Liver (tissue), 9 donors: ENCODE data around the gene KCNIP1. TPM values are rescaled to one million over a fixed set of nuclear protein-coding genes. Genes with fewer than 3 reads are reported as not detected.

Experiments used
- DNase-seq: peaks from one replicate; pipeline ENCODE4 v3.0.0-alpha.2; 2017; ENCODE audit warnings: low spot score
- H3K27ac ChIP-seq, 2 donors: one replicate each; pipeline ENCODE4 v1.7.0; 2013; ENCODE audit warnings: inconsistent platforms in 2 of 2, low read length in 2 of 2, control low read depth in 1 of 2, low read depth in 1 of 2, mild to moderate bottlenecking in 1 of 2
- H3K27me3 ChIP-seq, 4 donors: one replicate each; pipeline versions ENCODE4 v1.6.1 to v1.7.0; 2013; ENCODE audit warnings: low read length in 3 of 4, inconsistent platforms in 1 of 4, mild to moderate bottlenecking in 1 of 4, moderate library complexity in 1 of 4; ENCODE audit not compliant: control insufficient read depth in 4 of 4, insufficient read depth in 4 of 4
- H3K36me3 ChIP-seq, 4 donors: one replicate each; pipeline versions ENCODE4 v1.6.1 to v1.7.0; 2013; ENCODE audit warnings: low read length in 3 of 4, mild to moderate bottlenecking in 3 of 4, low read depth in 1 of 4, moderate library complexity in 1 of 4; ENCODE audit not compliant: control insufficient read depth in 4 of 4, insufficient read depth in 3 of 4
- H3K4me1 ChIP-seq, 4 donors: one replicate each; pipeline versions ENCODE4 v1.6.1 to v1.7.0; 2013; ENCODE audit warnings: low read length in 3 of 4, mild to moderate bottlenecking in 3 of 4, moderate library complexity in 1 of 4; ENCODE audit not compliant: control insufficient read depth in 4 of 4, insufficient read depth in 4 of 4
- H3K4me3 ChIP-seq, 3 donors: one replicate each; pipeline versions ENCODE4 v1.6.1 to v1.7.0; 2013; ENCODE audit warnings: low read length in 3 of 3, control low read depth in 1 of 3, low read depth in 1 of 3, mild to moderate bottlenecking in 1 of 3
- H3K9ac ChIP-seq, 2 donors: one replicate each; pipeline ENCODE4 v1.7.0; 2013; ENCODE audit warnings: low read length in 2 of 2, mild to moderate bottlenecking in 2 of 2, moderate library complexity in 2 of 2, control low read depth in 1 of 2, low read depth in 1 of 2
- H3K9me3 ChIP-seq, 4 donors: one replicate each; pipeline versions ENCODE4 v1.6.1 to v1.7.0; 2013; ENCODE audit warnings: low read length in 3 of 4; ENCODE audit not compliant: control insufficient read depth in 4 of 4
- ATF3 ChIP-seq: IDR thresholded peaks from 2 replicates; pipeline ENCODE4 v1.6.1; 2016; ENCODE audit warnings: antibody characterized with exemption
- EGR1 ChIP-seq, 2 donors: IDR thresholded peaks; 2 replicates each; pipeline ENCODE4 v1.6.1; 2016 to 2018; ENCODE audit warnings: antibody characterized with exemption in 2 of 2, low read depth in 2 of 2
- FOXA1 ChIP-seq: IDR thresholded peaks from 2 replicates; pipeline ENCODE4 v1.6.1; 2016; ENCODE audit warnings: antibody characterized with exemption
- FOXA2 ChIP-seq: IDR thresholded peaks from 2 replicates; pipeline ENCODE4 v1.6.1; 2016; ENCODE audit warnings: antibody characterized with exemption
- GABPA ChIP-seq, 2 donors: IDR thresholded peaks in 1 of 2; conservative IDR thresholded peaks in 1 of 2; 2 replicates each; pipeline ENCODE4 v1.6.1; 2016; ENCODE audit warnings: antibody characterized with exemption in 2 of 2, mild to moderate bottlenecking in 1 of 2, moderate library complexity in 1 of 2
- HNF4A ChIP-seq, 2 donors: conservative IDR thresholded peaks; 2 replicates each; pipeline ENCODE4 v1.6.1; 2016; ENCODE audit warnings: antibody characterized with exemption in 2 of 2, mild to moderate bottlenecking in 2 of 2
- HNF4G ChIP-seq: IDR thresholded peaks from 2 replicates; pipeline ENCODE4 v1.6.1; 2016; ENCODE audit warnings: antibody characterized with exemption
- JUND ChIP-seq, 2 donors: IDR thresholded peaks; 2 replicates each; pipeline ENCODE4 v1.6.1; 2016; ENCODE audit warnings: antibody characterized with exemption in 2 of 2
- MAX ChIP-seq: IDR thresholded peaks from 2 replicates; pipeline ENCODE4 v1.6.1; 2016; ENCODE audit warnings: antibody characterized with exemption
- NR2F2 ChIP-seq: IDR thresholded peaks from 2 replicates; pipeline ENCODE4 v1.6.1; 2016; ENCODE audit warnings: antibody characterized with exemption
- RAD21 ChIP-seq, 2 donors: IDR thresholded peaks; 2 replicates each; pipeline ENCODE4 v1.6.1; 2016; ENCODE audit warnings: antibody characterized with exemption in 2 of 2, mild to moderate bottlenecking in 2 of 2
- RXRA ChIP-seq, 2 donors: IDR thresholded peaks; 2 replicates each; pipeline ENCODE4 v1.6.1; 2017 to 2018; ENCODE audit warnings: antibody characterized with exemption in 2 of 2, mild to moderate bottlenecking in 1 of 2
- SP1 ChIP-seq: IDR thresholded peaks from 2 replicates; pipeline ENCODE4 v1.6.1; 2018; ENCODE audit warnings: antibody characterized with exemption, mild to moderate bottlenecking
- YY1 ChIP-seq: IDR thresholded peaks from 2 replicates; pipeline ENCODE4 v1.6.1; 2016; ENCODE audit warnings: antibody characterized with exemption, mild to moderate bottlenecking
- WGBS: extraction: QIAGEN DNeasy Blood & Tissue Kit; methylation state at CpG from one replicate; pipeline ENCODE4 v1.1.7; 2013; 5-methylcytosine and 5-hydroxymethylcytosine counted together
- polyA plus RNA-seq, 2 donors: library from polyadenylated mRNA; stranded (reverse) in 1 of 2; unstranded in 1 of 2; fragments of 200-250 nt in 1 of 2; fragments of >200 nt in 1 of 2; fragmentation: Nextera tagmentation in 1 of 2; extraction: Ambion mirVana in 1 of 2; gene quantifications; one replicate each; pipeline versions ENCODE4 v1.2.1 to v1.2.3, GENCODE V29; 2013 to 2015
- total RNA-seq, 2 donors: library from RNA; depleted of rRNA; stranded (reverse); fragments of >200 nt; gene quantifications; one replicate each; pipeline ENCODE4 v1.2.3, GENCODE V29; 2014
- TF ChIP-seq, protein P1 (sequence below): fragments of 150-350 bp; IDR thresholded peaks from 2 replicates; pipeline ENCODE4 v1.5.1; 2017; ENCODE audit warnings: improper control_type of control experiment, low read depth, low read length; ENCODE audit not compliant: missing input control
- TF ChIP-seq, protein P2 (sequence below): IDR thresholded peaks from 2 replicates; pipeline ENCODE4 v1.6.1; 2016; ENCODE audit warnings: antibody characterized with exemption, mild to moderate bottlenecking
- TF ChIP-seq, protein P3 (sequence below): IDR thresholded peaks from 2 replicates; pipeline ENCODE4 v1.6.1; 2016; ENCODE audit warnings: antibody characterized with exemption
- donor health status: healthy.
- donor health status: healthy.
- donor health status: healthy.
- donor health status: healthy.
- donor health status: healthy.

KCNIP1 gene
- total and polyA plus RNA-seq, 4 donors: 0.08 to 0.23 TPM; not detected in 2

DNA sequence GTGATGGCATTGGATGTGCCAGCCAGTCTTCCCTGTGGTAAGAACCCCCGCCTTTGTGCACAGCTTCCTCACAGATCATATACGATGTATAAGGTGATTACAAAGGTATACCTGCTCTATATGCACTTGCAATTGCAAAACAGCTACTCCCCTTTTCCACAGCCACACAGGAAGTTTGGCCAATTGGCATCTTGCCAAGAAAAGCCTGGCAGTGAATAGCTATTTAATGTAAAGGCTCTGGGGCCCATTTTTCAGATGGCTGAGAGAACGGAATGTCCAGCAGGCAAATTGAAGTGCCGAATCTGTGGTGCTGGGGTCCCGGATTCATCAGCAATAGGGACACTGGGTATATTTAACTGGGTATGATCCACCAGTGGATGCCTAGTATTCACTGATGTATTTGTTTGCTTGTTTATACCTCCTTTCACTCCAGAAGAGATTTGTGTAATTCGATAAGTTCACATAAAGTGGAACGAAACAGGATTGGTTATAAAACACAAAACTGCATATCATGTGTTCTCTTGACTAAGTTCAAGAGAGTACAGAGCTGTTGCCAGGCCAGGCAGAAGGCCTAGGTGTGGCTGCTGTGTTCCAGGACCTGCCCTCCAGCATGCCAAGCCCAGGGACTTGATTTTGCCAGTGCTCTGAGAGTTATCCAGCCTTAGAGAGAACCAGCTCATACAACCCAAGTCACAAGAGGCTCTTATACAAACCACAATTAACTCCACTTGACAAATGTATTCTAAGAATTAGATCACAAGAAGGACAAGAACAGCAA is 252.0 kb downstream of the KCNIP1 start:
- Histone ChIP-seq H3K27ac (no peak overlapping the region), H3K4me3 (no peak overlapping the region), H3K9ac (no peak overlapping the region), H3K4me1 (no peaks in the 10 kb centered on the region), H3K36me3 (no peaks in the 10 kb centered on the region), H3K9me3 (no peaks in the 10 kb centered on the region), H3K27me3 (peaks cover 0 to 3% (median 0%) of the 10 kb centered on the region in 4 donors)
- TF ChIP-seq NR2F2: no peak
- TF ChIP-seq YY1: no peak
- TF ChIP-seq, protein P1, sequence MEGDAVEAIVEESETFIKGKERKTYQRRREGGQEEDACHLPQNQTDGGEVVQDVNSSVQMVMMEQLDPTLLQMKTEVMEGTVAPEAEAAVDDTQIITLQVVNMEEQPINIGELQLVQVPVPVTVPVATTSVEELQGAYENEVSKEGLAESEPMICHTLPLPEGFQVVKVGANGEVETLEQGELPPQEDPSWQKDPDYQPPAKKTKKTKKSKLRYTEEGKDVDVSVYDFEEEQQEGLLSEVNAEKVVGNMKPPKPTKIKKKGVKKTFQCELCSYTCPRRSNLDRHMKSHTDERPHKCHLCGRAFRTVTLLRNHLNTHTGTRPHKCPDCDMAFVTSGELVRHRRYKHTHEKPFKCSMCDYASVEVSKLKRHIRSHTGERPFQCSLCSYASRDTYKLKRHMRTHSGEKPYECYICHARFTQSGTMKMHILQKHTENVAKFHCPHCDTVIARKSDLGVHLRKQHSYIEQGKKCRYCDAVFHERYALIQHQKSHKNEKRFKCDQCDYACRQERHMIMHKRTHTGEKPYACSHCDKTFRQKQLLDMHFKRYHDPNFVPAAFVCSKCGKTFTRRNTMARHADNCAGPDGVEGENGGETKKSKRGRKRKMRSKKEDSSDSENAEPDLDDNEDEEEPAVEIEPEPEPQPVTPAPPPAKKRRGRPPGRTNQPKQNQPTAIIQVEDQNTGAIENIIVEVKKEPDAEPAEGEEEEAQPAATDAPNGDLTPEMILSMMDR: no peak
- TF ChIP-seq SP1: no peak
- TF ChIP-seq, protein P2, sequence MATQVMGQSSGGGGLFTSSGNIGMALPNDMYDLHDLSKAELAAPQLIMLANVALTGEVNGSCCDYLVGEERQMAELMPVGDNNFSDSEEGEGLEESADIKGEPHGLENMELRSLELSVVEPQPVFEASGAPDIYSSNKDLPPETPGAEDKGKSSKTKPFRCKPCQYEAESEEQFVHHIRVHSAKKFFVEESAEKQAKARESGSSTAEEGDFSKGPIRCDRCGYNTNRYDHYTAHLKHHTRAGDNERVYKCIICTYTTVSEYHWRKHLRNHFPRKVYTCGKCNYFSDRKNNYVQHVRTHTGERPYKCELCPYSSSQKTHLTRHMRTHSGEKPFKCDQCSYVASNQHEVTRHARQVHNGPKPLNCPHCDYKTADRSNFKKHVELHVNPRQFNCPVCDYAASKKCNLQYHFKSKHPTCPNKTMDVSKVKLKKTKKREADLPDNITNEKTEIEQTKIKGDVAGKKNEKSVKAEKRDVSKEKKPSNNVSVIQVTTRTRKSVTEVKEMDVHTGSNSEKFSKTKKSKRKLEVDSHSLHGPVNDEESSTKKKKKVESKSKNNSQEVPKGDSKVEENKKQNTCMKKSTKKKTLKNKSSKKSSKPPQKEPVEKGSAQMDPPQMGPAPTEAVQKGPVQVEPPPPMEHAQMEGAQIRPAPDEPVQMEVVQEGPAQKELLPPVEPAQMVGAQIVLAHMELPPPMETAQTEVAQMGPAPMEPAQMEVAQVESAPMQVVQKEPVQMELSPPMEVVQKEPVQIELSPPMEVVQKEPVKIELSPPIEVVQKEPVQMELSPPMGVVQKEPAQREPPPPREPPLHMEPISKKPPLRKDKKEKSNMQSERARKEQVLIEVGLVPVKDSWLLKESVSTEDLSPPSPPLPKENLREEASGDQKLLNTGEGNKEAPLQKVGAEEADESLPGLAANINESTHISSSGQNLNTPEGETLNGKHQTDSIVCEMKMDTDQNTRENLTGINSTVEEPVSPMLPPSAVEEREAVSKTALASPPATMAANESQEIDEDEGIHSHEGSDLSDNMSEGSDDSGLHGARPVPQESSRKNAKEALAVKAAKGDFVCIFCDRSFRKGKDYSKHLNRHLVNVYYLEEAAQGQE: no peak
- DNase-seq: no peak
- 83% methylated on average over 7 of the region's 7 CpGs for WGBS

DNA sequence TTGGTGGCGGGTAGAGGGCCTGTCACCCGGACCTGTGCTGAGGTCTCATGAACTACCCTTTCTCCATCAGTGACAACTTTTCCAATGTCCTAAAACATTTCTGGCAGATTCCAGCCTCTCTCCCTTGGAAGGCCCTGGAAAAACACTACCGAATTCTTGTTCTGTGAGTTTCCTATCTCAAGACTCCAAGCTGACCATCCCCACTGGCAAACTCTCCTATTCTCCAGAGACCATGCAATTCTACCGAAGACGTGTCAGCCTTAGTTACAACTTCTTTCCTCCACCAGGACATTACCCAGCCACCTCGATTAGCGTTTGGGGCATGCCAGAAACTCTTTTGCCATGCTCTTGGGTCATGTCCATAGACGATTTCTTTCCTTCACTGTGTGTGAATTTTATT is 252.9 kb downstream of the KCNIP1 start:
- 87% methylated on average over 8 of the region's 8 CpGs for WGBS
- no peaks in the 10 kb centered on the region for H3K9me3 ChIP-seq
- H3K36me3 ChIP-seq: no peaks in the 10 kb centered on the region
- peaks cover 0 to 2% (median 0%) of the 10 kb centered on the region in 4 donors for H3K27me3 ChIP-seq
- no peak for DNase-seq
- peak overlapping the region in 1 of 2 donors; percentile 30 for H3K27ac ChIP-seq
- H3K4me1 ChIP-seq: no peaks in the 10 kb centered on the region
- H3K9ac ChIP-seq: no peak overlapping the region
- TF ChIP-seq RXRA (IDR thresholded peaks at IDR 0.05): no peak
- no peak for TF ChIP-seq FOXA1
- TF ChIP-seq FOXA2: no peak
- TF ChIP-seq, protein P3, sequence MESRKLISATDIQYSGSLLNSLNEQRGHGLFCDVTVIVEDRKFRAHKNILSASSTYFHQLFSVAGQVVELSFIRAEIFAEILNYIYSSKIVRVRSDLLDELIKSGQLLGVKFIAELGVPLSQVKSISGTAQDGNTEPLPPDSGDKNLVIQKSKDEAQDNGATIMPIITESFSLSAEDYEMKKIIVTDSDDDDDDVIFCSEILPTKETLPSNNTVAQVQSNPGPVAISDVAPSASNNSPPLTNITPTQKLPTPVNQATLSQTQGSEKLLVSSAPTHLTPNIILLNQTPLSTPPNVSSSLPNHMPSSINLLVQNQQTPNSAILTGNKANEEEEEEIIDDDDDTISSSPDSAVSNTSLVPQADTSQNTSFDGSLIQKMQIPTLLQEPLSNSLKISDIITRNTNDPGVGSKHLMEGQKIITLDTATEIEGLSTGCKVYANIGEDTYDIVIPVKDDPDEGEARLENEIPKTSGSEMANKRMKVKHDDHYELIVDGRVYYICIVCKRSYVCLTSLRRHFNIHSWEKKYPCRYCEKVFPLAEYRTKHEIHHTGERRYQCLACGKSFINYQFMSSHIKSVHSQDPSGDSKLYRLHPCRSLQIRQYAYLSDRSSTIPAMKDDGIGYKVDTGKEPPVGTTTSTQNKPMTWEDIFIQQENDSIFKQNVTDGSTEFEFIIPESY: no peak
- TF ChIP-seq ATF3: no peak
- no peak for TF ChIP-seq SP1
- TF ChIP-seq GABPA (IDR thresholded peaks at IDR 0.05 in 1 of 2, conservative IDR thresholded peaks at IDR 0.05 in 1 of 2): no peak
- TF ChIP-seq YY1: no peak
- TF ChIP-seq NR2F2: no peak
- no peak for TF ChIP-seq EGR1 (IDR thresholded peaks at IDR 0.05; ENCODE audit: low read depth in 2 of 2)
- TF ChIP-seq JUND (IDR thresholded peaks at IDR 0.05): no peak
- no peak for TF ChIP-seq MAX
- TF ChIP-seq, protein P2: no peak
- no peak for TF ChIP-seq HNF4A (conservative IDR thresholded peaks at IDR 0.05)
- TF ChIP-seq HNF4G: no peak
- TF ChIP-seq, protein P1: no peak
- TF ChIP-seq RAD21 (IDR thresholded peaks at IDR 0.05): no peak
- H3K4me3 ChIP-seq: no peak overlapping the region
